K562 (cell line): Measurements from ENCODE around the gene SLC25A48. TPM values are rescaled to one million over a fixed set of nuclear protein-coding genes. Genes with fewer than 3 reads are reported as not detected.

Experiments used
- ATAC-seq: fragments of 200-7000 bp; cut with Tn5 transposase; 3 replicates; pipeline ENCODE4 v1.9.1; 2020; ENCODE audit warnings: moderate library complexity
- BruUV-seq: library from RNA; stranded (reverse); fragments of 400-500 nt; replicated peaks from 2 replicates; lab custom pipeline; 2021; lab: Mats Ljungman, UMichigan
- CTCF ChIA-PET: fragments of 300-600 bp; formaldehyde crosslinking; extraction: SDS; loops from one replicate; lab custom pipeline; 2021; ENCODE audit warnings: low intra/inter-chr PET ratio; lab: Yijun Ruan, JAX
- POLR2A ChIA-PET: fragments of 300-600, 350-650 bp; sonication (Branson Sonifier 250); formaldehyde crosslinking; extraction: SDS; loops from one replicate; lab custom pipeline; 2021; ENCODE audit warnings: antibody characterized with exemption, inconsistent platforms; lab: Yijun Ruan, JAX
- DNase-seq, 4 experiments: peaks; one replicate each; pipeline versions ENCODE4 v3.0.0 to v3.0.0-alpha.2; 2011 to 2018; ENCODE audit warnings: low spot score in 3 of 4, mixed read lengths in 3 of 4; ENCODE audit errors: extremely low read depth in 1 of 4
- FAIRE-seq: peaks from 2 replicates; lab custom pipeline; 2011; peaks lifted over from hg19 to GRCh38; lab: Jason Lieb, UNC
- H2AFZ ChIP-seq: 2 replicates; pipeline ENCODE4 v1.6.0; 2011; ENCODE audit warnings: low read depth, low read length, control low read depth, inconsistent platforms
- H3K27ac ChIP-seq: fragments of 200-600 bp; 3 replicates; pipeline ENCODE4 v1.8.0; 2011; ENCODE audit warnings: low read depth, mild to moderate bottlenecking, control low read depth, inconsistent platforms, low read length, moderate library complexity, mixed read lengths; ENCODE audit errors: extremely low read depth
- H3K27me3 ChIP-seq, 2 experiments: fragments of 300-600 bp in 1 of 2; 2 replicates in 1 of 2; 3 replicates in 1 of 2; pipeline versions ENCODE4 v1.6.0 to v1.8.0; 2011; ENCODE audit warnings: inconsistent platforms in 2 of 2, low read length in 2 of 2, mild to moderate bottlenecking in 1 of 2, mixed read lengths in 1 of 2, moderate library complexity in 1 of 2; ENCODE audit not compliant: control insufficient read depth in 2 of 2, insufficient read depth in 2 of 2
- H3K36me3 ChIP-seq: fragments of 300-600 bp; 3 replicates; pipeline ENCODE4 v1.8.0; 2011; ENCODE audit warnings: mild to moderate bottlenecking, low read length, inconsistent platforms; ENCODE audit not compliant: control insufficient read depth, insufficient read depth
- H3K4me1 ChIP-seq, 2 experiments: fragments of 200-600 bp in 1 of 2; replicated peaks in 1 of 2; 2 replicates in 1 of 2; 3 replicates in 1 of 2; pipeline versions ENCODE4 v1.5.1 to v1.8.0; 2011; ENCODE audit warnings: inconsistent platforms in 2 of 2, low read length in 2 of 2, mild to moderate bottlenecking in 1 of 2, mixed read lengths in 1 of 2, moderate library complexity in 1 of 2; ENCODE audit not compliant: control insufficient read depth in 2 of 2, insufficient read depth in 2 of 2
- H3K4me2 ChIP-seq: 2 replicates; pipeline ENCODE4 v1.6.1; 2011; ENCODE audit warnings: low read length, control low read depth, inconsistent platforms, mixed read lengths; ENCODE audit not compliant: insufficient read depth
- H3K4me3 ChIP-seq: fragments of 200-600 bp; sonication (generic), shearing (Covaris generic); 2 replicates; pipeline ENCODE4 v1.5.1; 2016; ENCODE audit warnings: control low read depth, inconsistent platforms
- H3K79me2 ChIP-seq: fragments of 200-600 bp; 3 replicates; pipeline ENCODE4 v1.8.0; 2011; ENCODE audit warnings: low read length, inconsistent platforms; ENCODE audit not compliant: control insufficient read depth, insufficient read depth
- H3K9ac ChIP-seq, 2 experiments: 2 replicates each; pipeline versions ENCODE4 v1.6.0 to v1.6.1; 2011; ENCODE audit warnings: low read depth in 2 of 2, low read length in 2 of 2, control low read depth in 1 of 2, inconsistent platforms in 1 of 2, mild to moderate bottlenecking in 1 of 2, mixed read lengths in 1 of 2; ENCODE audit not compliant: insufficient read depth in 1 of 2
- H3K9me1 ChIP-seq: one replicate; pipeline ENCODE4 v1.6.0; 2011; ENCODE audit warnings: inconsistent platforms, mild to moderate bottlenecking, low read length, moderate library complexity; ENCODE audit not compliant: control insufficient read depth, insufficient read depth
- H3K9me3 ChIP-seq: replicated peaks from 2 replicates; pipeline ENCODE4 v1.5.1; 2011; ENCODE audit warnings: low read depth, low read length, inconsistent platforms; ENCODE audit not compliant: control insufficient read depth, insufficient read depth
- H4K20me1 ChIP-seq: replicated peaks from 2 replicates; pipeline ENCODE4 v1.6.1; 2011; ENCODE audit warnings: low read length, inconsistent platforms, mixed read lengths; ENCODE audit not compliant: control insufficient read depth, insufficient read depth
- ATF4 ChIP-seq: fragments of 450-650 bp; formaldehyde crosslinking; IDR thresholded peaks from 2 replicates; pipeline ENCODE4 v1.4.0; 2022; ENCODE audit warnings: mild to moderate bottlenecking, moderate library complexity
- CBFA2T3 ChIP-seq: fragments of 450-650 bp; IDR thresholded peaks from 2 replicates; pipeline ENCODE4 v1.6.1; 2017
- FOXJ3 ChIP-seq: sonication (generic); formaldehyde crosslinking; IDR thresholded peaks from 2 replicates; pipeline ENCODE4 v1.4.0; 2020; ENCODE audit warnings: mild to moderate bottlenecking, missing genetic modification reagents
- GATAD2B ChIP-seq: fragments of 450-650 bp; IDR thresholded peaks from 2 replicates; pipeline ENCODE4 v1.6.1; 2017; ENCODE audit warnings: mild to moderate bottlenecking, borderline replicate concordance
- HMG20B ChIP-seq: fragments of 250-450 bp; sonication (Bioruptor Pico); IDR thresholded peaks from 2 replicates; pipeline ENCODE4 v1.5.0; 2021; ENCODE audit warnings: mild to moderate bottlenecking
- MXI1 ChIP-seq: IDR thresholded peaks from 2 replicates; pipeline ENCODE4 v1.6.1; 2011; ENCODE audit warnings: low read depth, mild to moderate bottlenecking, improper control_type of control experiment, low read length
- NUFIP1 ChIP-seq: fragments of 450-650 bp; IDR thresholded peaks from 2 replicates; pipeline ENCODE4 v1.6.1; 2018; ENCODE audit not compliant: partially characterized antibody
- RBM14 ChIP-seq: fragments of 200-400 bp; formaldehyde crosslinking; IDR thresholded peaks from 2 replicates; pipeline ENCODE4 v1.6.1; 2018; ENCODE audit warnings: low read depth, mild to moderate bottlenecking, low read length, moderate library complexity, borderline replicate concordance; ENCODE audit not compliant: insufficient read depth
- SMARCA5 ChIP-seq: fragments of 450-650 bp; IDR thresholded peaks from 2 replicates; pipeline ENCODE4 v1.6.1; 2016
- SMC3 ChIP-seq: conservative IDR thresholded peaks from 2 replicates; pipeline ENCODE4 v1.6.1; 2011; ENCODE audit warnings: low read depth, low read length, improper control_type of control experiment; ENCODE audit not compliant: insufficient read depth
- TAL1 ChIP-seq: fragments of 450-650 bp; IDR thresholded peaks from 2 replicates; pipeline ENCODE4 v1.6.1; 2016; ENCODE audit warnings: mild to moderate bottlenecking
- TCF15 ChIP-seq: fragments of 250-450 bp; sonication (Bioruptor Pico); IDR thresholded peaks from 2 replicates; pipeline ENCODE4 v1.8.0; 2022; ENCODE audit warnings: moderate library complexity, mild to moderate bottlenecking, inconsistent platforms
- U2AF1 ChIP-seq: fragments of 200-400 bp; formaldehyde crosslinking; optimal IDR thresholded peaks from 2 replicates; pipeline ENCODE3; 2017; ENCODE audit warnings: mild to moderate bottlenecking, low read depth, low read length, moderate library complexity
- ZFP36 ChIP-seq: fragments of 150-350 bp; IDR thresholded peaks from 2 replicates; pipeline ENCODE4 v1.6.1; 2018; ENCODE audit warnings: low read length, low read depth; ENCODE audit not compliant: partially characterized antibody
- ZNF57 ChIP-seq: fragments of 450-650 bp; formaldehyde crosslinking; IDR thresholded peaks from 2 replicates; pipeline ENCODE4 v1.4.0; 2020; ENCODE audit warnings: mild to moderate bottlenecking, moderate library complexity
- WGBS: fragments of 100-300 bp; shearing (Covaris generic); methylation state at CpG from one replicate; pipeline ENCODE4 v1.1.6; 2016; ENCODE audit warnings: low coverage, mixed read lengths; ENCODE audit not compliant: insufficient coverage; ENCODE audit errors: missing lambda C conversion rate; 5-methylcytosine and 5-hydroxymethylcytosine counted together
- in situ Hi-C: fragments of 300-500 bp; cut with MboI; formaldehyde crosslinking; loops from 4 replicates; pipeline ENCODE4 v1.15.0; 2018; ENCODE audit warnings: inconsistent platforms, mixed read lengths
- intact Hi-C: fragments of 100-400 bp; cut with micrococcal nuclease; formaldehyde crosslinking; loops from 2 replicates; pipeline ENCODE4 v1.14.2; 2022
- polyA plus RNA-seq, 8 experiments: library from polyadenylated mRNA; depleted of rRNA in 4 of 8; stranded (reverse) in 5 of 8; unstranded in 3 of 8; fragments of >200 nt; fragmentation: Nextera tagmentation in 2 of 8; fragmentation: Illumina TruSeq in 1 of 8; extraction: Ambion mirVana in 2 of 8; extraction: Trizol in 1 of 8; gene quantifications; 2 replicates each; pipeline versions ENCODE4 v1.2.1 to v1.2.3, GENCODE V29; 2011 to 2014; ENCODE audit warnings: inconsistent platforms in 1 of 8, missing spikeins in 1 of 8
- total RNA-seq, 7 experiments: library from RNA; depleted of rRNA in 6 of 7; stranded (reverse); fragments of >200 nt in 6 of 7; fragmentation: Illumina TruSeq in 2 of 7; extraction: Trizol in 2 of 7; gene quantifications; 2 replicates each; pipeline versions ENCODE4 v1.2.1 to v1.2.3, GENCODE V29; 2011 to 2021; ENCODE audit warnings: low replicate concordance in 1 of 7
- TF ChIP-seq, protein P1 (sequence below): sonication (generic); formaldehyde crosslinking; IDR thresholded peaks from 2 replicates; pipeline ENCODE4 v1.8.0; 2022; ENCODE audit warnings: missing genetic modification reagents, mild to moderate bottlenecking, borderline replicate concordance

Gene SLC25A48
- total and polyA plus RNA-seq, 9 of the 15 experiments (the other 6 are each of a cell fraction or from before 2014, with no cell fraction given): 0.08 to 0.35 (median 0.23) TPM; not detected in 1

- no peak overlapping the region for H3K4me3 ChIP-seq
- FAIRE-seq (no peak), ATAC-seq (no peak), DNase-seq (no peak)
- CTCF ChIA-PET: no interaction called here
- no peaks in the 10 kb centered on the region for H3K36me3 ChIP-seq
- in situ Hi-C loops (no loop called here), intact Hi-C loops (no loop called here)
- POLR2A ChIA-PET: no interaction called here
- peaks cover 0 to 6% of the 10 kb centered on the region in 2 experiments; a peak in 1 of 5 replicates for H3K4me1 ChIP-seq
- H3K27me3 ChIP-seq: peaks cover 8 to 15% of the 10 kb centered on the region in 2 experiments; a peak in 3 of 5 replicates
- H3K9ac ChIP-seq: no peak overlapping the region
- H3K9me3 ChIP-seq: no peaks in the 10 kb centered on the region
- H3K4me2 ChIP-seq: no peak overlapping the region
- WGBS: 8% methylated on average over 18 of the region's 18 CpGs
- H4K20me1 ChIP-seq: no peaks in the 10 kb centered on the region
- no peak overlapping the region for H2AFZ ChIP-seq
- no peaks in the 10 kb centered on the region for H3K79me2 ChIP-seq
- BruUV-seq: no TSS peak
- no peak for TF ChIP-seq HMG20B
- no peak for TF ChIP-seq U2AF1
- no peak for TF ChIP-seq SMC3
- no peak for TF ChIP-seq CBFA2T3
- TF ChIP-seq ZNF57 (CRISPR knock-in tag): no peak
- TF ChIP-seq FOXJ3 (CRISPR knock-in tag): no peak
- no peak for TF ChIP-seq RBM14
- no peak for TF ChIP-seq ZFP36
- no peak for TF ChIP-seq GATAD2B
- no peak for TF ChIP-seq TAL1
- no peak for TF ChIP-seq ATF4 (CRISPR knock-in tag)
- TF ChIP-seq SMARCA5: no peak
- TF ChIP-seq, protein P1, sequence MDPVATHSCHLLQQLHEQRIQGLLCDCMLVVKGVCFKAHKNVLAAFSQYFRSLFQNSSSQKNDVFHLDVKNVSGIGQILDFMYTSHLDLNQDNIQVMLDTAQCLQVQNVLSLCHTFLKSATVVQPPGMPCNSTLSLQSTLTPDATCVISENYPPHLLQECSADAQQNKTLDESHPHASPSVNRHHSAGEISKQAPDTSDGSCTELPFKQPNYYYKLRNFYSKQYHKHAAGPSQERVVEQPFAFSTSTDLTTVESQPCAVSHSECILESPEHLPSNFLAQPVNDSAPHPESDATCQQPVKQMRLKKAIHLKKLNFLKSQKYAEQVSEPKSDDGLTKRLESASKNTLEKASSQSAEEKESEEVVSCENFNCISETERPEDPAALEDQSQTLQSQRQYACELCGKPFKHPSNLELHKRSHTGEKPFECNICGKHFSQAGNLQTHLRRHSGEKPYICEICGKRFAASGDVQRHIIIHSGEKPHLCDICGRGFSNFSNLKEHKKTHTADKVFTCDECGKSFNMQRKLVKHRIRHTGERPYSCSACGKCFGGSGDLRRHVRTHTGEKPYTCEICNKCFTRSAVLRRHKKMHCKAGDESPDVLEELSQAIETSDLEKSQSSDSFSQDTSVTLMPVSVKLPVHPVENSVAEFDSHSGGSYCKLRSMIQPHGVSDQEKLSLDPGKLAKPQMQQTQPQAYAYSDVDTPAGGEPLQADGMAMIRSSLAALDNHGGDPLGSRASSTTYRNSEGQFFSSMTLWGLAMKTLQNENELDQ: no peak
- TF ChIP-seq MXI1: no peak
- no peak for TF ChIP-seq NUFIP1
- TF ChIP-seq TCF15 (CRISPR knock-in tag): no peak
- TF ChIP-seq, all 486 proteins: peak for 0
- no peaks in the 10 kb centered on the region for H3K9me1 ChIP-seq
- H3K27ac ChIP-seq: no peak overlapping the region
These were observed 96.5 kb downstream of the SLC25A48 start for GRCh38 chr5:135930949-135931295.
